Fibroblast of lung (primary cell): ENCODE data around the gene FAM25C.
"Not testable (repeated sequence)": the region's sequence is repeated elsewhere in the genome, so short reads cannot be mapped to it uniquely, and the experiment has no call there.

Source experiments
- CTCF ChIP-seq, 2 donors: IDR thresholded peaks in 1 of 2; conservative IDR thresholded peaks in 1 of 2; 1 replicate in 1 of 2; 2 replicates in 1 of 2; pipeline ENCODE4 v1.5.1; 2011 to 2012; ENCODE audit warnings: low read length in 2 of 2, control low read depth in 1 of 2, inconsistent platforms in 1 of 2, low read depth in 1 of 2, mild to moderate bottlenecking in 1 of 2
- EZH2 ChIP-seq: IDR thresholded peaks from 2 replicates; pipeline ENCODE4 v1.5.1; 2012; ENCODE audit warnings: low read length, control low read depth, mild to moderate bottlenecking; ENCODE audit errors: missing control alignments

- not testable (repeated sequence) for TF ChIP-seq EZH2; CTCF (conservative IDR thresholded peaks at IDR 0.05 in 1 of 2, IDR thresholded peaks at IDR 0.05 in 1 of 2; ENCODE audit: low read depth in 1 of 2, low read length in 2 of 2)
Observed at GRCh38 chr10:48002306-48002705, 2.7 kb upstream of the FAM25C start.
